Measurements from ENCODE around the gene PHLDB2.

PHLDB2 gene

DNA sequence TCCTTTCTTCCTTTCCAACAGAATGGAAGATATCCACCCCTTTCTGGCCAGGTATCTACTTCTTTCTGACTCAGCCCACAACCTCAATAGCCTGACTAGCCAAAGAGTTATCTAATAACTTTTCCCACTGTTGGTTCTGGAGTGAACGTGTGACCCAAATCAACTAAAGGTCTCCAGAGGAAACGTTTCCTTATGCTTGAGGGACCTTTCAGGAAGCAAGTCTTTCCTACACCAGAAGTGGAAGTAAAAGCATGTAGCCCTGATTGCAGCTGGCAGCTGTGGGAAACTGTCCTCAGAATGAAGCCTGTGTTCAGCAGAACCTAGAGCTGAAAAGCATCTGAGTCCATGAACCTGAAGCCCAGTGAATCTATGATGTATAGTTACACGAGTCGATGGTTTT is 34.7 kb upstream of the PHLDB2 start:
- H3K27me3 ChIP-seq (ENCODE audit: control insufficient read depth, insufficient read depth, low read length), result no peaks in the 10 kb centered on the region
- H3K4me2 ChIP-seq (ENCODE audit: low read length), result no peak overlapping the region
- H3K9ac ChIP-seq (ENCODE audit: low read depth, low read length), result no peak overlapping the region
- H3K4me1 ChIP-seq (ENCODE audit: control insufficient read depth, insufficient read depth, low read length), result no peaks in the 10 kb centered on the region
- no peak overlapping the region for H3K4me3 ChIP-seq (ENCODE audit: low read length)
- no peaks in the 10 kb centered on the region for H3K36me3 ChIP-seq (ENCODE audit: insufficient read depth, low read length)
- H3K9me3 ChIP-seq (replicated peaks; ENCODE audit: low read length), result no peaks in the 10 kb centered on the region

DNA sequence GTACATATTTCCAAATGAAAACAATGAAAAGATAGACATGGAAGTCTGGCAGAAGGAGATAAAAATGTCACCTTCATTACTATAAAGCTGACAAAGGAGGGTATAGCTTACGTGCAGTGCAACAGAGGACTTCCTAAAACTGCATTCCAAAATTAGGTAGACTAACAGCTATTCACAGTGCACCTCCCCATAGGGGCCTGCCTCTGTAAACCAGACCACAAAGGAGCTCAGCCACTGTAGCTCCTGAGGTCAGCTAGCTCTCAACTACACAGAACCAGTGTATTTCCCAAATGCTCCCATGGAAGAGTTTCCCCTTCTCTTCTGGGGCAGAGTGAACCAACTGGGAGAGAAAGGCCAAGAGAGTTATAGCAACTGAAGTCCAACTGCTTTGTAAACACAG is 31.2 kb upstream of the PHLDB2 start:
- Histone ChIP-seq H3K9ac (ENCODE audit: low read depth, low read length) (no peak overlapping the region), H3K9me3 (replicated peaks; ENCODE audit: low read length) (no peaks in the 10 kb centered on the region), H3K4me3 (ENCODE audit: low read length) (no peak overlapping the region), H3K36me3 (ENCODE audit: insufficient read depth, low read length) (no peaks in the 10 kb centered on the region), H3K27me3 (ENCODE audit: control insufficient read depth, insufficient read depth, low read length) (no peaks in the 10 kb centered on the region), H3K4me1 (ENCODE audit: control insufficient read depth, insufficient read depth, low read length) (no peaks in the 10 kb centered on the region), H3K4me2 (ENCODE audit: low read length) (no peak overlapping the region)

DNA sequence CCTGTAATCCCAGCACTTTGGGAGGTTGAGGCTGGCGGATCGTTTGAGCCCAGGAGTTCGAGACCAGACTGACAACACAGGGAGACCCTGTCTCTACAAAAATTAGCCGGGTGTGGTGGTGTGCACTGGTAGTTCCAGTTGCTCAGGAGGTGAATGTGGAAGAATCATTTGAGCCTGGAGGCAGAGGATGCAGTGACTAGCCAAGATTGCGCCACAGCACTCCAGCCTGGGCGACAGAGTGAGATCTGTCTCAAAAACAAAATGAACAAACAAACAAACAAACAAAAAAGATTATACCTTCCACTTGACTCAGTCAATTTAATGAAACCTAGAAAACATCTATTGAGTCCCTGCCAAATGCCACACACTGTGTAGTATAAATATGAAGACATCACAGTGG is 30.5 kb upstream of the PHLDB2 start:
- H3K9ac ChIP-seq (ENCODE audit: low read depth, low read length), result no peak overlapping the region
- no peak overlapping the region for H3K4me3 ChIP-seq (ENCODE audit: low read length)
- no peak overlapping the region for H3K4me2 ChIP-seq (ENCODE audit: low read length)
- H3K9me3 ChIP-seq (replicated peaks; ENCODE audit: low read length), result no peaks in the 10 kb centered on the region
- H3K36me3 ChIP-seq (ENCODE audit: insufficient read depth, low read length), result no peaks in the 10 kb centered on the region
- no peaks in the 10 kb centered on the region for H3K27me3 ChIP-seq (ENCODE audit: control insufficient read depth, insufficient read depth, low read length)
- H3K4me1 ChIP-seq (ENCODE audit: control insufficient read depth, insufficient read depth, low read length), result no peaks in the 10 kb centered on the region

DNA sequence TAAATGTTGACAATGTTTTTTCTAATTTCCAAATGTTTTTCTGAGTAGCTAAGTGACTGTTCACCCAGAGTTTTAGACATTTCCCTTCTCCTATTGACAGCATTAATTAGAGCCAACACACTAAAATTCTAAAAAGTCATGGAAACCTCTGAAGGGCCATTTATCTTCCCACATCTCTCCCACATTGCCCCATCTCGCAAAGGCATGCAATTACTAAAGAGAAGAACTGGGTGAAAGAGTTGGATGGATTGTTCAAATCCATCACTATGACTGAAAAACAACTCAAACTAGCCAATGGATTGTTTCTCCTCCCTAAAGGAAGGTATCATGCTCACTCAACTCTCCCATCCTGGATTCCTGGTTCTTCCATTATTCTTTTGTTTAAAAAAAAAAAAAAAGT is 30.0 kb upstream of the PHLDB2 start:
- Histone ChIP-seq H3K9me3 (replicated peaks; ENCODE audit: low read length) (no peaks in the 10 kb centered on the region), H3K4me2 (ENCODE audit: low read length) (no peak overlapping the region), H3K27me3 (ENCODE audit: control insufficient read depth, insufficient read depth, low read length) (no peaks in the 10 kb centered on the region), H3K4me1 (ENCODE audit: control insufficient read depth, insufficient read depth, low read length) (no peaks in the 10 kb centered on the region), H3K9ac (ENCODE audit: low read depth, low read length) (no peak overlapping the region), H3K4me3 (ENCODE audit: low read length) (no peak overlapping the region), H3K36me3 (ENCODE audit: insufficient read depth, low read length) (no peaks in the 10 kb centered on the region)

DNA sequence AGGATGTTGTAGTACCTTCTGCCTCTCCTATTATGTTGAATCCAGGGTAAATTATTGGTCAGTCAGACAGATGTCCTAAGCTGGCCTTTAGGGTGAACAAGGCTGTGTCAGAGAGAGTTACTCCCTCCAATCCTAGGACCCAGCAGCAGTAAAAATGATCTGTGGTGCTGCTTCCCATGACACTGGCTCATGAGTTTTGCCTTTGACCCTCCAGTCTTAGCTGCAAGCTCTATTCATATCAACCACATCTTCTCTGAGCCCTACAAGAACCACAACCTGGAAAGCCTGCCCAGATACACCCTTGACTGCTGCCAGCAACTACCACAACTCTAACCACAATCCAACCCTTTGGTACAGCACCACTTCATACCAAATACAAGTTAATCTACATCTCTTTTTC is 27.2 kb upstream of the PHLDB2 start:
- H3K36me3 ChIP-seq (ENCODE audit: insufficient read depth, low read length), result no peaks in the 10 kb centered on the region
- no peaks in the 10 kb centered on the region for H3K9me3 ChIP-seq (replicated peaks; ENCODE audit: low read length)
- H3K4me1 ChIP-seq (ENCODE audit: control insufficient read depth, insufficient read depth, low read length), result no peaks in the 10 kb centered on the region
- no peaks in the 10 kb centered on the region for H3K27me3 ChIP-seq (ENCODE audit: control insufficient read depth, insufficient read depth, low read length)
- no peak overlapping the region for H3K4me2 ChIP-seq (ENCODE audit: low read length)
- no peak overlapping the region for H3K9ac ChIP-seq (ENCODE audit: low read depth, low read length)
- H3K4me3 ChIP-seq (ENCODE audit: low read length), result no peak overlapping the region

DNA sequence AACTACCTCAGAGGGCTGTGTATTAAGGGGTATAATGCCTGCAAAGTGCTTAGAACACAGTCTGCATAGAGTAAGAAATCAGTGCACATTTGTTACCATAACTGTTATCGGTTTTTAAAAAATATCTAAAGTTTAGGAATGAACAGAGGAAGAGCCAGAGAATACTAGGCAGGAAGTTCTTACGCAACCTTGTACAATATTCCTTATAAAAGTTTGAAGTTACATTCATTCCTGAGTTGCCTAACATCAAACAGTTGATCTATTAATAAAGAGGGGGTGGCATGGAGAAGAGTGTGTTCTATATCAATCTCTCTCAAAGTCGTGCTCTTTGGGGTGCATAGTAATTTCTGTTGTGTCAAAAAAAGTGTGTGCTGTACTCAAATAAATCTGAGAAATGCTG is 22.0 kb upstream of the PHLDB2 start:
- H3K4me2 ChIP-seq (ENCODE audit: low read length), result no peak overlapping the region
- H3K36me3 ChIP-seq (ENCODE audit: insufficient read depth, low read length), result no peaks in the 10 kb centered on the region
- H3K4me3 ChIP-seq (ENCODE audit: low read length), result no peak overlapping the region
- no peaks in the 10 kb centered on the region for H3K9me3 ChIP-seq (replicated peaks; ENCODE audit: low read length)
- no peaks in the 10 kb centered on the region for H3K4me1 ChIP-seq (ENCODE audit: control insufficient read depth, insufficient read depth, low read length)
- no peak overlapping the region for H3K9ac ChIP-seq (ENCODE audit: low read depth, low read length)
- H3K27me3 ChIP-seq (ENCODE audit: control insufficient read depth, insufficient read depth, low read length), result no peaks in the 10 kb centered on the region

DNA sequence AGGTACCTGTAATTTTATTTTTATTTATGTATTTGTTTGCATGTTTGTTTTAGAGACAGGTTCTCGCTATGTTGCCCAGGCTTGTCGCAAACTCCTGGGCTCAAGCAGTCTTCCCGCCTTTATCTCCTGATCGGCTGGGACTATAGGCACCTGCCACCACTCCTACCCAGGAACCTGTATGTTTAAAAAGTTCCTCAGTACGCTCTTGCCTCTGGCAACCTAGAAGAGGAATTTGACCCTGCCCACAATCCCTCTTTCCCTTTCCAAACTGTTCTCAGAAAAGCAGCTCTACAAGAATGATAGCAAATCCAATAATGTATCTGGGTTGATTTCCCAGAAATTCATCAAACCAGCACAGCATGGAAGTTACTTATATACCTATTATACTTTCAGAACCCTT is 20.9 kb upstream of the PHLDB2 start:
- H3K4me2 ChIP-seq (ENCODE audit: low read length), result no peak overlapping the region
- H3K36me3 ChIP-seq (ENCODE audit: insufficient read depth, low read length), result no peaks in the 10 kb centered on the region
- no peak overlapping the region for H3K4me3 ChIP-seq (ENCODE audit: low read length)
- no peaks in the 10 kb centered on the region for H3K27me3 ChIP-seq (ENCODE audit: control insufficient read depth, insufficient read depth, low read length)
- H3K4me1 ChIP-seq (ENCODE audit: control insufficient read depth, insufficient read depth, low read length), result no peaks in the 10 kb centered on the region
- no peaks in the 10 kb centered on the region for H3K9me3 ChIP-seq (replicated peaks; ENCODE audit: low read length)
- no peak overlapping the region for H3K9ac ChIP-seq (ENCODE audit: low read depth, low read length)

DNA sequence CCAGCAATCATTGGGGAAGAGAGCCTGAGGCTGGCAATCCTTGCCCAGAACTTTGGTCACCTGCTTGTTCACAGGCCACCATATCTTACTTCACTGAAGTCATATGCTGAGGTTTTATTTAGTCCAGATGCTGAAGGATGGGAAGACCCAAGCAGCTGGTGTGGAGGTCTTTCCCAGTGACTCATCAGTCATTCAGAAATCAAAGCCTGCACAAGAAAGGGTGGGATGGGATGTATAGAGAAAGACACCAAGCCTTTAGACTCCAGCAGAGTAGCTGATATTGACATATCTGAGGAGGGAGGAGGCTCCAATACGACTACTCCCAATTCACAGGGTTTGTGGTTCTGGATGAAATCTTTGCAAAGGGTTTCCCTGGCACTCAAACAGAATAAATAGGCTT is 13.0 kb upstream of the PHLDB2 start:
- Histone ChIP-seq H3K4me2 (ENCODE audit: low read length) (no peak overlapping the region), H3K9ac (ENCODE audit: low read depth, low read length) (peak overlapping the region; percentile 19), H3K36me3 (ENCODE audit: insufficient read depth, low read length) (no peaks in the 10 kb centered on the region), H3K27me3 (ENCODE audit: control insufficient read depth, insufficient read depth, low read length) (no peaks in the 10 kb centered on the region), H3K4me3 (ENCODE audit: low read length) (no peak overlapping the region), H3K9me3 (replicated peaks; ENCODE audit: low read length) (no peaks in the 10 kb centered on the region), H3K4me1 (ENCODE audit: control insufficient read depth, insufficient read depth, low read length) (peaks cover 14% of the 10 kb centered on the region)

DNA sequence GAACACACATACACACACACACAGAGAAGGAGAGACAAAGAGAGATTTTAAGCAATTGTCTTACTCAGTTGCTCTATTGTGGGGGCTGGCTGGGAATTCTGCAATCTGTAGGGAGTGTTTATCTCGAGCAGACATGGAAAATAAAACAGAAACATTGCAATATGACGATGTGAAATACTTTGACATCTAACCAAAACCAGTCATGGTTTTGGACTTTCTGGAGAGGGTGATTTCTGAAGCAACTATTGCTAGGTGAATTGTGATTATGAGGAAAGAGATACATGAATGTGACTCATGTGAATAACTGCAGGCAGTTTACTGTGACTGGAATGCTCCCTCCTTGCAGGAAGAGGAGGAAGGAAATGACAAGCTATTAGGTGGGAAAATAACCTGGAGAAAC is 12.3 kb upstream of the PHLDB2 start:
- Histone ChIP-seq H3K36me3 (ENCODE audit: insufficient read depth, low read length) (no peaks in the 10 kb centered on the region), H3K4me2 (ENCODE audit: low read length) (peak overlapping the region; percentile 29), H3K9ac (ENCODE audit: low read depth, low read length) (peak overlapping the region; percentile 19), H3K4me3 (ENCODE audit: low read length) (no peak overlapping the region), H3K27me3 (ENCODE audit: control insufficient read depth, insufficient read depth, low read length) (no peaks in the 10 kb centered on the region), H3K4me1 (ENCODE audit: control insufficient read depth, insufficient read depth, low read length) (peaks cover 21% of the 10 kb centered on the region), H3K9me3 (replicated peaks; ENCODE audit: low read length) (no peaks in the 10 kb centered on the region)

DNA sequence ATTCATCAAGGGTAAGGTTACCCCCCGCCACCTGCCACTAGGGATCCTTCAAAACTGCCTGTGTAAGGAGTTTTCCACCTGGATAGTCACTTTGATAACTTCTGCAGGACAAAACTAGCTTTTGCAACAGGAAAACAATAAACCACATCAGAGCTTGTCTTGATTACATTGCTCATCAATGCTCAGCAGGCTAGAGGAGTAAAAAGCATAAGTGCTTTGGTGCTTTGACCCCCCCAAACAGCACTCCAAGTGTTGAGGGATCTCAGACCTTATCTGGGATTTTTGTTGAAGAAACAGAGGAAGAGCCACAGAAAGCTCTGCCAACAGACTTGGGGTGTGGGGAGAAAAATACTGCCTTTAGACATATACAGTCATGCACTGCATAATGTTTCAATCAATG is 10.8 kb upstream of the PHLDB2 start:
- Histone ChIP-seq H3K4me1 (ENCODE audit: control insufficient read depth, insufficient read depth, low read length) (peaks cover 24% of the 10 kb centered on the region), H3K36me3 (ENCODE audit: insufficient read depth, low read length) (no peaks in the 10 kb centered on the region), H3K4me2 (ENCODE audit: low read length) (no peak overlapping the region)

DNA sequence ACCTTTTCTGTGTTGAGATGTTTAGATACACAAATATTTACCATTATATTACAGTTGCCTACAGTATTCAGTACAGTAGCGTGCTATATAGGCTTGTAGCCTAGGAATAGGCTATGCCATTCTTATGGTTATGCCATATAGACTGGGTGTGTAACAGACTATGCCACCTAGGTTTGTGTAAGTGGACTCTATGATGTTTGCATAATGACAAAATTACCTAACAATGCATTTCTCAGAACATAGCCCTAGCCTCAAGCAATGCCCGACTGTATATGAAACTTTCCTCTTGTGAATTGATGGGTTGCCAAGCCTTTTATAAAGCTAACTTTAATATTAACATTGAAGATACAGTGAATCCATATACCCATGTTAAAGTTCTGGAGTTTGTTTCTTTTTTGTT is 10.3 kb upstream of the PHLDB2 start:
- H3K36me3 ChIP-seq (ENCODE audit: insufficient read depth, low read length), result no peaks in the 10 kb centered on the region
- H3K9ac ChIP-seq (ENCODE audit: low read depth, low read length), result no peak overlapping the region
- no peak overlapping the region for H3K4me2 ChIP-seq (ENCODE audit: low read length)
- no peak overlapping the region for H3K4me3 ChIP-seq (ENCODE audit: low read length)
- peaks cover 24% of the 10 kb centered on the region for H3K4me1 ChIP-seq (ENCODE audit: control insufficient read depth, insufficient read depth, low read length)
- no peaks in the 10 kb centered on the region for H3K27me3 ChIP-seq (ENCODE audit: control insufficient read depth, insufficient read depth, low read length)
- no peaks in the 10 kb centered on the region for H3K9me3 ChIP-seq (replicated peaks; ENCODE audit: low read length)

More for the DNA sequence above, 10.8 kb upstream of the PHLDB2 start:
- Histone ChIP-seq H3K9ac (ENCODE audit: low read depth, low read length) (no peak overlapping the region), H3K9me3 (replicated peaks; ENCODE audit: low read length) (no peaks in the 10 kb centered on the region), H3K4me3 (ENCODE audit: low read length) (no peak overlapping the region), H3K27me3 (ENCODE audit: control insufficient read depth, insufficient read depth, low read length) (no peaks in the 10 kb centered on the region)

DNA sequence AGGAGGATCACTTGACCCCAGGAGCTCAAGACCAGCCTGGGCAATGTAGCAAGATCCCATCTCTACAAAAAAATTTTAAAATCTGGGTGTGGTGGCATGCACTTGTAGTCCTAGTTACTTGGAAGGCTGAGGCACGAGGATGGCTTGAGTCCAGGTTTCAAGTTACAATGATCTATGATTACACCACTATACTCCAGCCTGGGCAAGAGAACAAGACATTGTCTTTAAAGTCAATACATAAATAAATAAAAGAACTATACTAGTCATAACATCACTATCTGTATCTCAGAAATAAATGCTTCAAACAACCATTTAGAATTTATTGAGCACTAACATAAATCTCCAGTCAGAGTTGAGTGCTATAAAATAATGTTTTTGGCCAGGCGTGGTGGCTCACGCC is 8.5 kb upstream of the PHLDB2 start:
- no peaks in the 10 kb centered on the region for H3K36me3 ChIP-seq (ENCODE audit: insufficient read depth, low read length)
- no peak overlapping the region for H3K9ac ChIP-seq (ENCODE audit: low read depth, low read length)
- no peak overlapping the region for H3K4me3 ChIP-seq (ENCODE audit: low read length)
- H3K27me3 ChIP-seq (ENCODE audit: control insufficient read depth, insufficient read depth, low read length), result no peaks in the 10 kb centered on the region
- no peak overlapping the region for H3K4me2 ChIP-seq (ENCODE audit: low read length)
- H3K4me1 ChIP-seq (ENCODE audit: control insufficient read depth, insufficient read depth, low read length), result peaks cover 24% of the 10 kb centered on the region
- no peaks in the 10 kb centered on the region for H3K9me3 ChIP-seq (replicated peaks; ENCODE audit: low read length)
